ENCODE results near the gene RNF220.

DNA sequence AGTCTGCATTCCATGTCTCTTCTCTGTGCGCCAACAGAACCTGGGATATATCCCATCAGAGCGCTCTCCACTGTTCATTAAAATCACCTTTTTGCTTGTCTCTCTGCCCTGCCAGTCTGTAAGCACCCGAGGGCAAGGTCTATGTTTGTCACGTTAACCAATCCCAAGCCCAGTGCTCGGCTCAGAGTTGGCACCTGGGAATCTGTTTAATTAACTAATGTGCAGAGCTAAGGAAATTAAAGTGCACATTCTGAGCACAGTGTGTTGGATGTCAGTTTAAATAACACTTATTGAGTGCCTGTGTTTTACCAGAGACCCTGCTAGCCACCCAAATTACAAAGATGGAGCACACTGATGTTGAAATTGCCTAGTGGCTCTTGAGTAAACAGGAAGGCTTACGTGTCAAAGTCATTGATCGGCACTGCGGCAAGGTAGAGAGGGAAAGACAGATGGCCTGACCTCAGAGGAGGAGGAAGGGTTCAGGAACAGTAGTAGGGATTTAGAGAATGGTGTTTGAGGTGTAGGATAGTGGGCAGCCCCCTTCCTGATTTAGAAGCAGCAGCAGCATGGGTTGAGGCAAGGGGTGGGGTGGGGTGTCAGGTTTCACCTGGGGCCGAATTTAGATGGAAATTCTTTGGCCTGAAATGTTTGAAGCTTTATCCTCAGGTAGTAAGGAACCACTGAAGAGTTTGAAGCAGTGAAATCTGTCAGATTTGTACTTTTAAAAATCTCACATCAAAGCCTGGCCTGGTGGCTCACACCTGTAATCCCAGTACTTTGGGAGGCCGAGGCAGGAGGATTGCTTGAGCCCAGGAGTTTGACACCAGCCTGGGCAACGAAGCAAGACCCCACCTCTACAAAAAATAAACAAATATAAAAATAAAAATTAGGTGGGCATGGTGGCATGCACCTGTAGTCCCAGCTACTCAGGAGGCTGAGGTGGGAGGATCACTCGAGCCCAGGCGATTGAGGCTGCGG is 277.1 kb downstream of the RNF220 start:
- TF ChIP-seq, protein P1, sequence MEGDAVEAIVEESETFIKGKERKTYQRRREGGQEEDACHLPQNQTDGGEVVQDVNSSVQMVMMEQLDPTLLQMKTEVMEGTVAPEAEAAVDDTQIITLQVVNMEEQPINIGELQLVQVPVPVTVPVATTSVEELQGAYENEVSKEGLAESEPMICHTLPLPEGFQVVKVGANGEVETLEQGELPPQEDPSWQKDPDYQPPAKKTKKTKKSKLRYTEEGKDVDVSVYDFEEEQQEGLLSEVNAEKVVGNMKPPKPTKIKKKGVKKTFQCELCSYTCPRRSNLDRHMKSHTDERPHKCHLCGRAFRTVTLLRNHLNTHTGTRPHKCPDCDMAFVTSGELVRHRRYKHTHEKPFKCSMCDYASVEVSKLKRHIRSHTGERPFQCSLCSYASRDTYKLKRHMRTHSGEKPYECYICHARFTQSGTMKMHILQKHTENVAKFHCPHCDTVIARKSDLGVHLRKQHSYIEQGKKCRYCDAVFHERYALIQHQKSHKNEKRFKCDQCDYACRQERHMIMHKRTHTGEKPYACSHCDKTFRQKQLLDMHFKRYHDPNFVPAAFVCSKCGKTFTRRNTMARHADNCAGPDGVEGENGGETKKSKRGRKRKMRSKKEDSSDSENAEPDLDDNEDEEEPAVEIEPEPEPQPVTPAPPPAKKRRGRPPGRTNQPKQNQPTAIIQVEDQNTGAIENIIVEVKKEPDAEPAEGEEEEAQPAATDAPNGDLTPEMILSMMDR (IDR thresholded peaks at IDR 0.05): no peak
- no peak for TF ChIP-seq POLR2AphosphoS5 (IDR thresholded peaks at IDR 0.05; ENCODE audit: insufficient read depth in 1 of 2, low read depth in 1 of 2)
- no peak for TF ChIP-seq POLR2A (IDR thresholded peaks at IDR 0.05)
